PFSK-1 (cell line): Measurements from ENCODE around the gene EBF4.

ENCODE experiments used
- FOXP2 ChIP-seq: optimal IDR thresholded peaks from 2 replicates; pipeline ENCODE3; 2011; ENCODE audit warnings: borderline replicate concordance, control low read depth, inconsistent platforms; ENCODE audit not compliant: insufficient read depth; ENCODE audit errors: extremely low read length, extremely low read depth
- POLR2AphosphoS5 ChIP-seq: IDR thresholded peaks from 2 replicates; pipeline ENCODE4 v1.6.1; 2012; ENCODE audit warnings: low read depth, mild to moderate bottlenecking, control low read depth, low read length, moderate library complexity
- SIN3A ChIP-seq: IDR thresholded peaks from 2 replicates; pipeline ENCODE4 v1.6.1; 2012; ENCODE audit warnings: mild to moderate bottlenecking, low read length, moderate library complexity, borderline replicate concordance; ENCODE audit not compliant: insufficient read depth
- TAF1 ChIP-seq: IDR thresholded peaks from 2 replicates; pipeline ENCODE4 v1.6.1; 2012; ENCODE audit warnings: low read length, control low read depth, borderline replicate concordance; ENCODE audit not compliant: insufficient read depth
- TF ChIP-seq, protein P1 (sequence below), 2 experiments: IDR thresholded peaks; 2 replicates each; pipeline versions ENCODE4 v1.6.1 to v1.8.0; 2011 to 2012; ENCODE audit warnings: low read depth in 2 of 2, low read length in 2 of 2, control low read depth in 1 of 2, inconsistent platforms in 1 of 2, mild to moderate bottlenecking in 1 of 2, moderate library complexity in 1 of 2; ENCODE audit not compliant: insufficient read depth in 1 of 2

The EBF4 gene

DNA sequence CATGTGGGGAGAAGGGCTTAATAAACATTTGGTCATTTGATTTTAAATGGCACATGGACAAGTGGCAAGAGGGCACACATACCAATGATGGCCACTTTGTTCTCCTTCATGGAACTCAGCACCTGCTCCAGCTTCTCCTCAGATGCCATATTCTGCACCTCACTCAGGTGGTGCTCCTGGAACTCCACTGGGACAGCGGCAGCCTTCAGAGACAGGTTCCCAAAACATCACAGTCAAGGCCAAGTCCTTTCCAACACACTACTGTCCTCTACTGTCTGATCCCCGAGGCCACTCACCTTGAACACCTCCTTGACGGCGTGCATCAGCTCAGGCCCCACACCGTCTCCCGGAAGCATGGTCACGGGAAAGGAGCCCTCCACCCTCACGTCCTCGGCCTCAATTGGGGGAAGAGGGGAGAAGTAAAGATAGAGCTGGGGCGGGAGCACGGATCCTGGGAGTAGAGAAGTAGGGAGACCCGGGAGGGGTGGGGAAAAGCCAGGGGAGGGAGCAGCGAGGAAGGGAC, 29.2 kb upstream of the EBF4 start:
- TF ChIP-seq TAF1 (no peak), FOXP2 (no peak)

DNA sequence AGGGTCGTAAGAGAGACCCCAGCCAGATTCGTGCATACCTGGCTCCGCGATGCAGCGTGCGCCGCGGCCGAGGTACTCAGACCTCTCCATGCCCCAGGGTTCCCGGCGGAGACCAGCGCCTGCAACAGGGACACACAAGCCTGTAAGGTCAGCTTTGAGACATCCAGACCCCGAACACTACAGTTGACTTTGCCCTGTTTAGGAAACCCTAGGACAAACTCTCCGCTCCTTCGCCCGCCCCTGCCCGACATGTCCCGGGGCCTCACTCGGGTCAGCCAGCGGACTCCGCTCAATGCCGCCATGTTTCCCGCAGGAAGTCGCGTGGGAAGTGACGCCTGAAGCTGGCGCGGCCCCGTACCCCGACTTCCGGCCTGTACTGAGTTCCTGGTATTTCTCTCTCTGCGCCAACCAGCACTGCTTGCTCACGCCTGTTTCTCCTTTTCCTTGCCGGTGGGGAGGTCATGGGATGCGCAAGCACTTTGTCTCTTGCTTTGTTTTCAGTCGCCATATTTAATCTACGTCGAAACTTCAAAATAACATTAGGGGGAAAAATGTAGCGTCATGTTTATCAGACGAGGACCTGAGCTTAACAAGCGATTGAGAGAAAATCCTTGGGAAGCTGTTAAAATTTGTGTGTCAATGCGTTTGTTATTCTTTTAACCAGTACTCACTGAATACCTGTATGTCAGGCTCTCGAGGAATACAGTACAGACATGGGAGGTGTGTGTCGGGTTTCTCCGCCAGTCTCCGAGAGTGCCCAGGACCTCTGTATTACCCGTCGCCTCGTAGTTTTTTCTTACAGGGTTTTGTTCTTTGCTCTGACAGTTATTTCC, 28.5 kb upstream of the EBF4 start, which contains the start of gene IDH3B:
Gene IDH3B (minus strand): TSS at position 330 of the 833 bp plus-strand sequence. CDS start 28 bp downstream, at position 302.
- peak; percentile 96 for TF ChIP-seq TAF1
- TF ChIP-seq, protein P1, sequence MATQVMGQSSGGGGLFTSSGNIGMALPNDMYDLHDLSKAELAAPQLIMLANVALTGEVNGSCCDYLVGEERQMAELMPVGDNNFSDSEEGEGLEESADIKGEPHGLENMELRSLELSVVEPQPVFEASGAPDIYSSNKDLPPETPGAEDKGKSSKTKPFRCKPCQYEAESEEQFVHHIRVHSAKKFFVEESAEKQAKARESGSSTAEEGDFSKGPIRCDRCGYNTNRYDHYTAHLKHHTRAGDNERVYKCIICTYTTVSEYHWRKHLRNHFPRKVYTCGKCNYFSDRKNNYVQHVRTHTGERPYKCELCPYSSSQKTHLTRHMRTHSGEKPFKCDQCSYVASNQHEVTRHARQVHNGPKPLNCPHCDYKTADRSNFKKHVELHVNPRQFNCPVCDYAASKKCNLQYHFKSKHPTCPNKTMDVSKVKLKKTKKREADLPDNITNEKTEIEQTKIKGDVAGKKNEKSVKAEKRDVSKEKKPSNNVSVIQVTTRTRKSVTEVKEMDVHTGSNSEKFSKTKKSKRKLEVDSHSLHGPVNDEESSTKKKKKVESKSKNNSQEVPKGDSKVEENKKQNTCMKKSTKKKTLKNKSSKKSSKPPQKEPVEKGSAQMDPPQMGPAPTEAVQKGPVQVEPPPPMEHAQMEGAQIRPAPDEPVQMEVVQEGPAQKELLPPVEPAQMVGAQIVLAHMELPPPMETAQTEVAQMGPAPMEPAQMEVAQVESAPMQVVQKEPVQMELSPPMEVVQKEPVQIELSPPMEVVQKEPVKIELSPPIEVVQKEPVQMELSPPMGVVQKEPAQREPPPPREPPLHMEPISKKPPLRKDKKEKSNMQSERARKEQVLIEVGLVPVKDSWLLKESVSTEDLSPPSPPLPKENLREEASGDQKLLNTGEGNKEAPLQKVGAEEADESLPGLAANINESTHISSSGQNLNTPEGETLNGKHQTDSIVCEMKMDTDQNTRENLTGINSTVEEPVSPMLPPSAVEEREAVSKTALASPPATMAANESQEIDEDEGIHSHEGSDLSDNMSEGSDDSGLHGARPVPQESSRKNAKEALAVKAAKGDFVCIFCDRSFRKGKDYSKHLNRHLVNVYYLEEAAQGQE (IDR thresholded peaks at IDR 0.05; ENCODE audit: insufficient read depth in 1 of 2, low read depth in 2 of 2, low read length in 2 of 2), result peak in 1 of 2 experiments; percentile 56; a peak in 2 of 4 replicates
- TF ChIP-seq FOXP2, result peak; percentile 50
- TF ChIP-seq SIN3A, result no peak
- TF ChIP-seq POLR2AphosphoS5, result peak; percentile 97

DNA sequence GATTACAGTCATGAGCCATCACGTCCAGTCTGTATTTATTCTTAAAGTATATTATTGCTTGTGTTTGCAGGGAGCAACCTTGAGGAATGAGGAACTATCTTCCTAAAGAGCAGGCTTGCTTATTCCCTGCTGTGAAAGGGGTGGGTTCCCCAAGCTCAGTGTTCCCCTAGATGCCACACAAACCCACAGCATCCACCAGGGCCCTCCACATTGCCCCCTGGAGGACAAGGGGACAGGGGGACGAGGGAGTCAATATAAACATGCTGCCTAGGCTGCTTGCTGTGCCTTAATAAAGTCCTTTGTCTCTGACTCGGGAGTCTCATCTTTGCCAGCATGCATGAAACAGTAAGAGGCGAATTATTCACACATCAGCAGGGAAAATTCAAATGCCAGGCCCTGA, 20.6 kb upstream of the EBF4 start:
- TF ChIP-seq, protein P1 (IDR thresholded peaks at IDR 0.05; ENCODE audit: insufficient read depth in 1 of 2, low read depth in 2 of 2, low read length in 2 of 2), result no peak
- no peak for TF ChIP-seq FOXP2
- no peak for TF ChIP-seq POLR2AphosphoS5
- no peak for TF ChIP-seq TAF1
- no peak for TF ChIP-seq SIN3A

DNA sequence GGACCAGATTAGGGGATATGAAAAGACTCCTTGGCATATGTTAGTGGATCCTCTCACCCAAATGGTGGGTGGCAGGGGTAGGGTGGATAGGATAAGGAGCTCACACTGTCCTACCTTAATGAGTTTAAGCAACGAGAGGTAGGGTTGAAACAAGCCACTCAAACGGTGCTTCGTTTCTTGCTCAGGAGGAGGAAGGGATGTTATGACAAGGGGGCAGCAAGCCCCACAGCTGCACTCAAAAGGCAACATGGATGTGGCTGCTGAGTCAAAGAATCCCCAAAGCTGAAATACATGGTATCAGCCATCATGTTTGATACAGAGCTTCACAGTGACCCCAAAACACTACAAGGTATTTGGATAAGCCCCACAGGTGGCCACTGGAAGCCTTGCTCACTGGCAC, 20.1 kb upstream of the EBF4 start:
- TF ChIP-seq SIN3A (no peak), FOXP2 (no peak), TAF1 (no peak), POLR2AphosphoS5 (no peak)
- TF ChIP-seq, protein P1 (IDR thresholded peaks at IDR 0.05; ENCODE audit: insufficient read depth in 1 of 2, low read depth in 2 of 2, low read length in 2 of 2), result no peak

DNA sequence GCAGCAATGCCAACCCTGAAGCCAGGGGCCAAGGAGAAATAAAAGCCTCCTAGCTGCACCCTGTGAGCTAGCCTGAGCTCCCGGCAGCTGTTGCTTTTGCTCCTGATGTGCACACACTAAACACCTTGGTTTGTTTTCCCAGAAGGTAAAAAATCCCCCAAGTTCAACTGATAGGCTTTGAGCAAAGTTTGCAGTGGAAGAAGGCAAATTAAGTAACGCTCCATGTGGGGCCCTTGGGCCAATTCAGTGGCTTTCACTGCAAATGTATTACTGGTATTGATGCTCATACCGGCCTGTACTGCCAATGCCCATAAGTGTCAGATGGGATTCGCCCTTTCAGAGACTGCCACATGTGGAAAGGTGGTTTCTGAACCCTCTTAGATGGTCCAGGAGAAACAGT, 19.1 kb upstream of the EBF4 start:
- TF ChIP-seq TAF1 (no peak), POLR2AphosphoS5 (no peak), FOXP2 (no peak), SIN3A (no peak)
- TF ChIP-seq, protein P1 (IDR thresholded peaks at IDR 0.05; ENCODE audit: insufficient read depth in 1 of 2, low read depth in 2 of 2, low read length in 2 of 2), result no peak
